Endothelial cell of umbilical vein (primary cell): ENCODE results near the gene VPS26C. TPM values are rescaled to one million over a fixed set of nuclear protein-coding genes. Genes with fewer than 3 reads are reported as not detected.

ENCODE experiments used
- BruUV-seq: library from RNA; stranded (reverse); fragments of 400-500 nt; replicated peaks from 2 replicates; lab custom pipeline; 2021; lab: Mats Ljungman, UMichigan
- CTCF ChIA-PET: fragments of 300-600, 350-600 bp; sonication (Branson Sonifier 250); formaldehyde crosslinking; loops from one replicate; lab custom pipeline; 2021; ENCODE audit warnings: antibody characterized with exemption, inconsistent platforms; lab: Charles Lee
- POLR2A ChIA-PET: fragments of 300-600, 350-600 bp; sonication (Branson Sonifier 250); formaldehyde crosslinking; loops from one replicate; lab custom pipeline; 2021; ENCODE audit warnings: antibody characterized with exemption, inconsistent platforms; lab: Charles Lee
- DNase-seq: peaks from one replicate; pipeline ENCODE4 v3.0.0-alpha.2; 2011; ENCODE audit warnings: low read depth, low spot score
- FAIRE-seq: peaks from 2 replicates; lab custom pipeline; 2011; peaks lifted over from hg19 to GRCh38; lab: Jason Lieb, UNC
- H2AFZ ChIP-seq: 2 replicates; pipeline ENCODE4 v1.6.0; 2012; ENCODE audit warnings: low read depth, low read length, control low read depth, inconsistent platforms
- H3K27ac ChIP-seq: 2 replicates; pipeline ENCODE4 v1.5.1; 2011; ENCODE audit warnings: low read depth, mild to moderate bottlenecking, control low read depth, low read length, moderate library complexity; ENCODE audit not compliant: insufficient read depth
- H3K27me3 ChIP-seq, 2 experiments: 2 replicates each; pipeline versions ENCODE4 v1.6.0 to v1.6.1; 2011; ENCODE audit warnings: low read length in 2 of 2, mixed read lengths in 1 of 2; ENCODE audit not compliant: control insufficient read depth in 2 of 2, insufficient read depth in 2 of 2
- H3K36me3 ChIP-seq, 2 experiments: 2 replicates in 1 of 2; 3 replicates in 1 of 2; pipeline ENCODE4 v1.5.1; 2011; ENCODE audit warnings: low read length in 2 of 2, mild to moderate bottlenecking in 1 of 2, moderate library complexity in 1 of 2; ENCODE audit not compliant: control insufficient read depth in 2 of 2, insufficient read depth in 2 of 2; ENCODE audit errors: extremely low read depth in 1 of 2
- H3K4me1 ChIP-seq: 3 replicates; pipeline ENCODE4 v1.5.1; 2011; ENCODE audit warnings: mild to moderate bottlenecking, low read length; ENCODE audit not compliant: control insufficient read depth, insufficient read depth; ENCODE audit errors: extremely low read depth
- H3K4me2 ChIP-seq: 2 replicates; pipeline ENCODE4 v1.6.1; 2011; ENCODE audit warnings: low read length, control low read depth, mixed read lengths; ENCODE audit not compliant: insufficient read depth
- H3K4me3 ChIP-seq, 3 experiments: fragments of 200-600 bp in 1 of 3; sonication (generic), shearing (Covaris generic) in 1 of 3; replicated peaks in 1 of 3; 2 replicates each; pipeline ENCODE4 v1.5.1; 2011 to 2016; ENCODE audit warnings: control low read depth in 3 of 3, low read length in 3 of 3, mild to moderate bottlenecking in 2 of 3, inconsistent platforms in 1 of 3, low read depth in 1 of 3, moderate library complexity in 1 of 3; ENCODE audit not compliant: insufficient read depth in 1 of 3
- H3K79me2 ChIP-seq: 2 replicates; pipeline ENCODE4 v1.6.0; 2012; ENCODE audit warnings: low read length, inconsistent platforms; ENCODE audit not compliant: control insufficient read depth, insufficient read depth
- H3K9ac ChIP-seq: replicated peaks from 2 replicates; pipeline ENCODE3; 2011; ENCODE audit warnings: low read length, control low read depth; ENCODE audit not compliant: insufficient read depth; ENCODE audit errors: extremely low read depth
- H3K9me1 ChIP-seq: replicated peaks from 3 replicates; pipeline ENCODE4 v1.6.0; 2011; ENCODE audit warnings: mild to moderate bottlenecking, low read length; ENCODE audit not compliant: control insufficient read depth, insufficient read depth; ENCODE audit errors: extremely low read depth
- H3K9me3 ChIP-seq: replicated peaks from 2 replicates; pipeline ENCODE4 v1.5.1; 2012; ENCODE audit warnings: low read length, inconsistent platforms; ENCODE audit not compliant: control insufficient read depth, insufficient read depth
- H4K20me1 ChIP-seq: replicated peaks from 2 replicates; pipeline ENCODE3; 2011; ENCODE audit warnings: mild to moderate bottlenecking, low read length; ENCODE audit not compliant: control insufficient read depth, insufficient read depth; ENCODE audit errors: extremely low read depth
- EZH2 ChIP-seq: IDR thresholded peaks from 2 replicates; pipeline ENCODE4 v1.6.1; 2012; ENCODE audit warnings: borderline replicate concordance, low read depth, mild to moderate bottlenecking, moderate library complexity, low read length, inconsistent platforms; ENCODE audit not compliant: severe bottlenecking
- FOS ChIP-seq: IDR thresholded peaks from 2 replicates; pipeline ENCODE4 v1.6.1; 2011; ENCODE audit warnings: mild to moderate bottlenecking, low read length, moderate library complexity, borderline replicate concordance; ENCODE audit not compliant: insufficient read depth
- GATA2 ChIP-seq: IDR thresholded peaks from 2 replicates; pipeline ENCODE4 v1.7.0; 2011; ENCODE audit warnings: low read depth, mild to moderate bottlenecking, moderate library complexity, mixed read lengths, low read length; ENCODE audit not compliant: insufficient read length, insufficient read depth
- JUN ChIP-seq: IDR thresholded peaks from 2 replicates; pipeline ENCODE4 v1.6.1; 2011; ENCODE audit warnings: borderline replicate concordance, low read depth; ENCODE audit not compliant: insufficient read length, insufficient read depth
- MYC ChIP-seq: IDR thresholded peaks from one replicate; pipeline ENCODE4 v1.6.1; 2011; ENCODE audit warnings: mild to moderate bottlenecking, low read depth, low read length
- POLR2A ChIP-seq: IDR thresholded peaks from 2 replicates; pipeline ENCODE4 v1.6.1; 2012; ENCODE audit warnings: low read depth, mild to moderate bottlenecking, control low read depth, low read length
- POLR2AphosphoS5 ChIP-seq: IDR thresholded peaks from 2 replicates; pipeline ENCODE4 v1.6.1; 2012; ENCODE audit warnings: low read depth, mild to moderate bottlenecking, control low read depth, low read length, moderate library complexity; ENCODE audit not compliant: insufficient read depth
- dilution Hi-C: fragments of 300-500 bp; cut with MboI; formaldehyde crosslinking; loops from one replicate; pipeline ENCODE4 v1.15.0; 2019; ENCODE audit warnings: low sequenced_read_pairs; ENCODE audit not compliant: extremely low pct_ligation_motif_present
- intact Hi-C: fragments of 100-400 bp; cut with micrococcal nuclease; formaldehyde crosslinking; loops from one replicate; pipeline ENCODE4 v1.10.0; 2022
- polyA plus RNA-seq, 4 experiments: library from polyadenylated mRNA; depleted of rRNA in 3 of 4; stranded (reverse) in 3 of 4; unstranded in 1 of 4; fragments of >200 nt; gene quantifications; 2 replicates each; pipeline versions ENCODE4 v1.2.1 to v1.2.3, GENCODE V29; 2011 to 2012; ENCODE audit warnings: missing spikeins in 1 of 4
- total RNA-seq: library from RNA; stranded (reverse); gene quantifications from 2 replicates; pipeline ENCODE4 v1.2.3, GENCODE V29; 2021
- TF ChIP-seq, protein P1 (sequence below), 2 donors: IDR thresholded peaks; 1 replicate in 1 of 2; 2 replicates in 1 of 2; pipeline ENCODE4 v1.5.1; 2011; ENCODE audit warnings: low read length in 2 of 2, mild to moderate bottlenecking in 2 of 2, moderate library complexity in 2 of 2, control low read depth in 1 of 2, inconsistent platforms in 1 of 2, low read depth in 1 of 2; ENCODE audit not compliant: insufficient read depth in 1 of 2; ENCODE audit errors: extremely low read depth in 1 of 2
- TF ChIP-seq, protein P2 (sequence below): IDR thresholded peaks from 2 replicates; pipeline ENCODE4 v1.6.1; 2011; ENCODE audit not compliant: insufficient read depth, insufficient read length

VPS26C gene
- total and polyA plus RNA-seq, 2 donors (not counting 3 experiments of a cell fraction or from before 2014, with no cell fraction given) = 35.2 to 53.7 TPM

DNA sequence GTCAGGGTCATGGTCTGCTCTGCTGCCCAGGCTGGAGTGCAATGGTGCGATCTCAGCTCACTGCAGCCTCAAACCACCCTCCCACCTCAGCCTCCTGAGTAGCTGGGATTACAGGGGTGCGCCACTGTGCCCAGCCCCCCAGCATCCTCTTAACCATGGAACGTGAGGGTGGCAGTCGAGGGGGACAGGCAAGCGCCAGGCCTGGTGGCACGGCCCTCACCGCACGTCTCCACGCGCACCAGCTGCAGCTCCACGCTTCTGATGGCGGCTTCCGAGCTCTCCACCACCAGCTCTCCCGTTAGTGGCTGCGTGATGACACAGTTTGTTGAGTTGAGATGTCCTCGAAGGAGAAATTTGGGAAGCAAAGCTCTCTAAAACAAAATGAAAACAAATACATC, 39.1 kb downstream of the VPS26C start:
- Histone ChIP-seq H3K4me1 (no peaks in the 10 kb centered on the region), H3K36me3 (peaks cover 12 to 44% of the 10 kb centered on the region in 2 experiments), H2AFZ (no peak overlapping the region), H3K79me2 (no peaks in the 10 kb centered on the region), H3K9me3 (no peaks in the 10 kb centered on the region), H4K20me1 (no peaks in the 10 kb centered on the region), H3K9ac (no peak overlapping the region), H3K4me3 (no peak overlapping the region), H3K27me3 (no peaks in the 10 kb centered on the region), H3K4me2 (no peak overlapping the region), H3K27ac (no peak overlapping the region), H3K9me1 (no peaks in the 10 kb centered on the region)
- CTCF ChIA-PET = no interaction called here
- no peak for TF ChIP-seq EZH2
- TF ChIP-seq GATA2 = no peak
- TF ChIP-seq FOS = no peak
- no peak for TF ChIP-seq POLR2AphosphoS5
- TF ChIP-seq MYC = no peak
- TF ChIP-seq, protein P1, sequence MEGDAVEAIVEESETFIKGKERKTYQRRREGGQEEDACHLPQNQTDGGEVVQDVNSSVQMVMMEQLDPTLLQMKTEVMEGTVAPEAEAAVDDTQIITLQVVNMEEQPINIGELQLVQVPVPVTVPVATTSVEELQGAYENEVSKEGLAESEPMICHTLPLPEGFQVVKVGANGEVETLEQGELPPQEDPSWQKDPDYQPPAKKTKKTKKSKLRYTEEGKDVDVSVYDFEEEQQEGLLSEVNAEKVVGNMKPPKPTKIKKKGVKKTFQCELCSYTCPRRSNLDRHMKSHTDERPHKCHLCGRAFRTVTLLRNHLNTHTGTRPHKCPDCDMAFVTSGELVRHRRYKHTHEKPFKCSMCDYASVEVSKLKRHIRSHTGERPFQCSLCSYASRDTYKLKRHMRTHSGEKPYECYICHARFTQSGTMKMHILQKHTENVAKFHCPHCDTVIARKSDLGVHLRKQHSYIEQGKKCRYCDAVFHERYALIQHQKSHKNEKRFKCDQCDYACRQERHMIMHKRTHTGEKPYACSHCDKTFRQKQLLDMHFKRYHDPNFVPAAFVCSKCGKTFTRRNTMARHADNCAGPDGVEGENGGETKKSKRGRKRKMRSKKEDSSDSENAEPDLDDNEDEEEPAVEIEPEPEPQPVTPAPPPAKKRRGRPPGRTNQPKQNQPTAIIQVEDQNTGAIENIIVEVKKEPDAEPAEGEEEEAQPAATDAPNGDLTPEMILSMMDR (IDR thresholded peaks at IDR 0.05; ENCODE audit: extremely low read depth in 1 of 2, insufficient read depth in 1 of 2, low read depth in 1 of 2, low read length in 2 of 2) = no peak
- TF ChIP-seq, protein P2, sequence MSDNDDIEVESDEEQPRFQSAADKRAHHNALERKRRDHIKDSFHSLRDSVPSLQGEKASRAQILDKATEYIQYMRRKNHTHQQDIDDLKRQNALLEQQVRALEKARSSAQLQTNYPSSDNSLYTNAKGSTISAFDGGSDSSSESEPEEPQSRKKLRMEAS = no peak
- TF ChIP-seq POLR2A = no peak
- TF ChIP-seq JUN = no peak
- POLR2A ChIA-PET = no interaction called here
- DNase-seq (no peak), FAIRE-seq (no peak)
- intact Hi-C loops = loop anchor here (10.0 kb wide), 1 partner anchor 783 kb away; no protein-coding TSS in a partner anchor
- no TSS peak for BruUV-seq
- dilution Hi-C loops = no loop called here
